Stimulated activated CD4-positive, alpha-beta T cell treated with anti-CD3 and anti-CD28 coated beads, Interleukin-4, amount 100 ng/mL, for 1 hour (primary cell): ENCODE measurements around the gene UQCC3.

ENCODE experiments used
- DNase-seq: peaks from one replicate; pipeline ENCODE4 v3.0.0-alpha.2; 2020

Gene UQCC3

GRCh38 chr11:62705880-62706849 lies 34.7 kb downstream of the UQCC3 start:
- DNase-seq = peak; percentile 95

- no peak for DNase-seq
Observed at GRCh38 chr11:62706850-62707247, 35.4 kb downstream of the UQCC3 start.

- DNase-seq = no peak
Observed at GRCh38 chr11:62707277-62707861, 35.9 kb downstream of the UQCC3 start, which contains the start of the genes BSCL2 and GNG3. TSS of gene BSCL2 (minus strand) at chr11:62707424. CDS start at chr11:62707195, 229 bp downstream. TSS of gene GNG3 (plus strand) at chr11:62707676. CDS start at chr11:62708296, 620 bp downstream.

- no peak for DNase-seq
Observed at GRCh38 chr11:62708392-62708791, 36.9 kb downstream of the UQCC3 start.

GRCh38 chr11:62708793-62709192 lies 37.3 kb downstream of the UQCC3 start:
- peak; percentile 53 for DNase-seq

GRCh38 chr11:62709247-62710000 lies 38.0 kb downstream of the UQCC3 start:
- DNase-seq = peak; percentile 93

GRCh38 chr11:62710001-62710345 lies 38.5 kb downstream of the UQCC3 start:
- peak; percentile 21 for DNase-seq

GRCh38 chr11:62712276-62712812 lies 40.9 kb downstream of the UQCC3 start:
- DNase-seq = no peak

GRCh38 chr11:62712861-62713260 lies 41.4 kb downstream of the UQCC3 start:
- DNase-seq = no peak

- DNase-seq = no peak
Observed at GRCh38 chr11:62713343-62713742, 41.9 kb downstream of the UQCC3 start.

- no peak for DNase-seq
Observed at GRCh38 chr11:62715150-62716130, 44.0 kb downstream of the UQCC3 start.

GRCh38 chr11:62716206-62716605 lies 44.7 kb downstream of the UQCC3 start:
- DNase-seq = no peak

- no peak for DNase-seq
Observed at GRCh38 chr11:62716816-62717215, 45.3 kb downstream of the UQCC3 start.

- no peak for DNase-seq
Observed at GRCh38 chr11:62719302-62719978, 48.0 kb downstream of the UQCC3 start.

GRCh38 chr11:62721994-62722393 lies 50.5 kb downstream of the UQCC3 start:
- DNase-seq = no peak
